Ammon's horn (tissue), 1 donor: Measurements from ENCODE around the gene FOXE3.
"Not testable (repeated sequence)": the region's sequence is repeated elsewhere in the genome, so short reads cannot be mapped to it uniquely, and the experiment has no call there.

ENCODE experiments used
- DNase-seq: peaks from one replicate; pipeline ENCODE4 v3.0.0-alpha.2; 2016; ENCODE audit warnings: low spot score

The FOXE3 gene

DNA sequence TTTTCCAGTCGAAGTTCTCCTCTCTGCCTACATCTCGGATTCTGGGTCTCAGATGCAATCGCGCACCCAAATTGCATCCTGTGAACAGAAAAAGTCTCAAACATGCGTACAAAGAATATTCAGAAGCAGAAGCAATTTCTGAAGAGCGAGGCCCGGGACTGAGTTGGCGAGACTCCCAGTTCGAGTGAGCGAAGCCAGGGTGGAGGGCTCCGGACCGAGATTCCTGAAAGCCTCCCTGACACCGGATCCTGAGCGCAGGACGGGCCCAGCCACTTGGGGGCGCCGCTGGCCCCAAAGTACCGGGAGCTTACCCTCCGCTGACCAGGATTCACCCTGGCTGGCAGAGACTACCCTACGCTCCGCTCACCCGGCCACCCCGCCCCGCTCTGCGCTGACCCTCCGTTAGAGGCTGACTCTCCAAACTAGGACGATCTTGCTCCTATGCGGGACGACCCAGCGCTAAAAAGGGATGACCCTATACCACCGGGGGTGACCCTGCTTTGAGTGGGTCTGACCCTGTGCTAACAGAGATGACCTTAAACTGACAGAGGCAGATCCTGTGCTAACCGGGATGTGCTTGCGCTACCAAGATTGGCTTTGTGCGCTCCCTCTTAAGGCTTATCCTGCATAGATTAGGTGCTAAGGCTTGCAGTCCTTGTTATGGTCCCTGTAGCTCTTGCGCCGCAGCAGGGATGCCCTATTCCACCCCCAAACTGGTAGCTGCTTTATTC, 33.9 kb downstream of the FOXE3 start:
- no peak for DNase-seq

DNA sequence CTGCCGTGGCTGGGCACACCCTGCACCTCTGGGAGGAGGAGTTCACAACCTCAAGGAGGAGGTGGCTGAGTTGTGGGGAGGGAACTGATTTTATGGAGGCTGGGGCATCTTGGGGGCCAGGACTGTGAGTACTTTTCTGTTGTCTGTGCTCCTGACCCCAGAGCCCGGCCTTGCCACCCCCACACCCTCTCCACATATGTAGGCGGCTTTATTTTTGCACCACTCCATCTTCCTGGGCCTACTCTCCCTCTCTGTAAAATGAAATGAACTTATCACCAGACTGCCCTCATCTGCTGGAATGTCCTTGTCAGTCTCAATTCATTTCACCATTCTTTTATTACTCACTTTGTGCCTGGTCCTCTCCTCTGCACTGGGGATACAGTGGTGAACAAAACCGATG, 34.5 kb downstream of the FOXE3 start:
- DNase-seq: no peak

DNA sequence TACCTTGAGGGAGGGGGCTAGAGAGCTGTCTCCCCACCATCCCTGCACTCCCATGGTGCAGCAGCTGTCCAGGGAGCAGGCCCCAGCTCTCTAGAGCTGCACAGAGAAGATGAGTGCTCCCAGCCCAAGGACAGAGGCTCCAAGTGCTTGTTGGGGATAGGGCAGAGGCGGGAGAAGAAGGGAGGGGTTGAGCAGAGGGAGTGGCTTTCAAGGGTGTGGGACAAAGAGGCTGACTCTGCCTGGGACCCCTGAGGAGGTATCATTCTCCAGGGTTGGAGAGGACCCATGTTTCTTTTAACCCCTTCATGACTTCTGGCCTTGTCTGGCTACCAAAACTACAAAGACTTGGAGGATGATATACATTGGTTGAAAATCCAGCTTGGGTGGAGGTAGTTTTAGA, 36.3 kb downstream of the FOXE3 start:
- DNase-seq: no peak

DNA sequence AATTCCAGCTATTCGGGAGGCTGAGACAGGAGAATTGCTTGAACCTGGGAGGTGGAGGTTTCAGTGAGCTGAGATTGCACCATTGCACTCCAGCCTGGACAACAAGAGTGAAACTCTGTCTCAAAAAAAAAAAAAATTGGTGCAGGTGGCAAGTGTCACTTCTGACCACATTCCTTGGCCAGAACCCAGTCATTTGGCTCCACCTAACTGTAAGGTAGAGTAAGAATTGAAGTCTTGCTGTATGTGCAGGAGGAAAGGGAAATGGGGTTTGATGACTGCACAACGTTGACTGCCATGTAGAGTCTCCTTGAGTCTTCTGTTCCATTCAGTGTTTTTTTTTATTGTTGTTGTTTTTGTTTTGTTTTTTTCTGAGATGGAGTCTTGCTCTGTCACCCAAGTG, 37.8 kb downstream of the FOXE3 start:
- not testable (repeated sequence) for DNase-seq

DNA sequence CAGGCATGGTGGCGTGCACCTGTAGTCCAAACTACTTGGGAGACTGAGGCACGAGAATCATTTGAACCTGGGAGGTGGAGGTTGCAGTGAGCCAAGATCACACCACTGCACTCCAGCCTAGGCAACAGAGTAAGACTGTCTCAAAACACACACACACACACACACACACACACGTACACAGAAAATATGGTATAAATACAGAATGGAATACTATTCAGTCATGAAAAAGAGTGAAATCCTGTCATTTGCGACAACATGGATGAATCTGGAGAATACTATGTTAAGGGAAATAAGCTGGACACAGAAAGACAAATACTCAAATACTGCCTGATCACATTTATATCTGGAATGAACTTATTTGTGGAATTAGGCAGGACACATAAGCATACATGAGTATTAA, 40.2 kb downstream of the FOXE3 start:
- DNase-seq: no peak

DNA sequence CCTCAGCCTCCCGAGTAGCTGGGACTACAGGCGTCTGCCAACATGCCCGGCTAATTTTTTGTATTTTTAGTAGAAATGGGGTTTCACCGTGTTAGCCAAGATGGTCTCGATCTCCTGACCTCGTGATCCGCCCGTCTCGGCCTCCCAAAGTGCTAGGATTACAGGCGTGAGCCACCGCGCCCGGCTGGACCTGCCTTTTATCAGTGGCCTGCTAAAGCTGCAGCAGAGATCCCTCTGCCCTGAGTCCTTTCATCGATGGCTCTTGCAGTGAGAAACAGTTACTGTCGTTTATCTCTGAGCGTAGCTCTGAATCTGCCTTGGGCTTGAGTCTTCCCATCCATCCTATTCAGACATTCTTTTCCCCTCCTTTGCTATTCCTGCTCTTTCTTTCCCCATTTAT, 41.5 kb downstream of the FOXE3 start:
- DNase-seq: not testable (repeated sequence)

DNA sequence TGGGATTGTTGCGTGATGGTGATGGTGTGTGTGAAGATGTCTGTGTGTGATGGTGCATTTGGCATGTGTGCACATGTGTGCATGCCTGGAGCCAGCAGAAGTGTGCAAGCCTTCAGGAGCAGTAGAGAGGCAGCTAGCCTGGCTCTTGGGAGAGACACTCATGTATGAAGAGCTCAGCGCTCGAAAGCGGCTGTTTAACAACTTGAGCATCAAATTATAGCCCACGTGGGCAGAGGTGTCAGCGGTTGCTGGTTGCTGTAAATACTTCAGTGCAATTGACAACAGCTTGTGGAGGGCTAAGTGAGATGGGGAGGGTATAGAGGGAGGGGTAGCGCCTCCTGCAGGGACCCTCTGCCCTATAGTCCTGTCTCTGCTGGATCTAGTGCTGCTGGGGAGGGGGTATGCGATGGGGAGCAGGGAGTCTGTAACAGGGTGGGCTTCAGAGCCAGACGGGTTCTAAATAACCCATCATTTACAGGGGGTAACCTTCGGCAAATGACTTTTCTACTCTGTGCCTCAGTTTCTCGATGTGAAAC, 43.2 kb downstream of the FOXE3 start:
- no peak for DNase-seq

DNA sequence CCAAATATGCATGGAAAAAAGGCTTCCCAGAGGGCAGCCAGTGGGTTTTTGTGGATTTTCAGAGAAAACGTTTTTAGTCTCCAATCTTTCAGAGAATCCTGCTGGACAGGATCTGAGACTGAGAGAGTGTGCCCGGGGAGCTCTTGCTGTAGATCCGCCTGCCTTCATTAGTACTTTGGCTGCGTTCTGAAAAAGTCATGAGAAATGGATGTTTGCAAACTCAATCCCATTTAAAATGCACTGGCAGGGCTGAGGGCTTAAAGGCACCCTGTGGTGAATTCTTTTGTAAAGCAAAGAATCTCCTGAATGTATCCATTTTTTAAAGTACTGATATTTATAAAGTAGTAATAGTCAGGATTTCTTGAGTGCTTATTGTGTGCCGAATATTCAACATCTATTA, 44.0 kb downstream of the FOXE3 start:
- no peak for DNase-seq

DNA sequence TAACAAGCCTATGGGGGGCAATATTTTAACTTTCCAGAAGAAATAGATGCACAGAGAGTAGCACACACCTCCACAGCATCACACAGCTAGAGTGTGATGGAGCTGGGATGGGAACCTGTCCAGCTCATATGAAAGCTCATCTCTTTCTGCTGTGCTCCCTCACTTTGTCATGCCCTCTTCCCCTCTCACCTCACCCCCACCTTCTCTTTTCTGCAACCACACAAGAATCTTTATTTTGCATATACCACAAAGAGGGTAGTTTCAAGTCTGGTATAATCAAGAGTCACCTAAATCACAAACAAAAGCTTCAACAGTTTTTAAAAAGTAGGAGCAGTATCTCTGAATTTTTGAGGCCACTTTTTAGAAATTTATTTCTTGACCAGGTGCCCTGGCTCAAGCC, 44.4 kb downstream of the FOXE3 start:
- no peak for DNase-seq

DNA sequence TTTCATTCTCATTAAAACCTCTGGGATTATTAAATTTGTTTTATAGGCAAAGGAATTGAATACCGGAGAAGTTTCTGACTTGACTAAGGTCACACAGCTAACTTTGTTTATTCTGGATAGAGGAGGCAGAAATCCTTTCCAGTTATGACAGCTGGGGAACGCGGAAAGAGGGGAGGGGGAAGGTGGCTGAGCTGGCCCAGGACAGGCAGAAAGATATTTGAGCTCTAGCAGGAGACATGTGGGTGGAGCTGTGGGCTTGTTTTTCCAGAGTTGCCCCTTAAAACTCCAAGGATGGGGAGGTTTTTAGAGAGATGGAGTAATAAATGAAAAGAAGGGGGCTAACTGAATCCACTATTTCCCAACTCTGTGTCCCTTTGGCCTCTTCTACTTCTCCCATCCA, 49.5 kb downstream of the FOXE3 start:
- no peak for DNase-seq
